Tibial nerve (tissue), 4 donors: ENCODE data around the gene CSPG4. TPM values are rescaled to one million over a fixed set of nuclear protein-coding genes. Genes with fewer than 3 reads are reported as not detected.

Source experiments
- DNase-seq, 2 donors: peaks; one replicate each; pipeline ENCODE4 v3.0.0-alpha.2; 2019; ENCODE audit warnings: low spot score in 2 of 2
- H3K27ac ChIP-seq, 4 donors: fragments of 200-600 bp; sonication (generic) in 3 of 4; one replicate each; pipeline ENCODE4 v1.5.1; 2017 to 2019; ENCODE audit warnings: mild to moderate bottlenecking in 1 of 4
- H3K27me3 ChIP-seq, 2 donors: fragments of 200-600 bp; sonication (generic) in 1 of 2; one replicate each; pipeline versions ENCODE4 v1.5.1 to v1.6.0; 2017 to 2019
- H3K36me3 ChIP-seq, 3 donors: fragments of 200-600 bp; sonication (generic); one replicate each; pipeline ENCODE4 v1.5.1; 2018 to 2019
- H3K4me1 ChIP-seq, 4 donors: fragments of 200-600 bp; sonication (generic) in 3 of 4; one replicate each; pipeline ENCODE4 v1.5.1; 2017 to 2019
- H3K4me3 ChIP-seq, 4 donors: fragments of 200-600 bp; sonication (generic) in 3 of 4; one replicate each; pipeline ENCODE4 v1.5.1; 2017 to 2019; ENCODE audit warnings: mild to moderate bottlenecking in 1 of 4, moderate library complexity in 1 of 4
- H3K9me3 ChIP-seq, 4 donors: fragments of 200-600 bp; sonication (generic) in 3 of 4; one replicate each; pipeline ENCODE4 v1.5.1; 2017 to 2019
- CTCF ChIP-seq, 5 experiments: fragments of 200-600 bp in 3 of 5; fragments of 450-650 bp in 2 of 5; sonication (generic) in 3 of 5; IDR thresholded peaks; one replicate each; pipeline ENCODE4 v1.5.1; 2016 to 2019; ENCODE audit warnings: antibody characterized with exemption in 5 of 5, mild to moderate bottlenecking in 3 of 5, moderate library complexity in 2 of 5
- EP300 ChIP-seq, 2 donors: sonication (generic); formaldehyde crosslinking; IDR thresholded peaks; one replicate each; pipeline ENCODE4 v1.6.1; 2017; ENCODE audit warnings: antibody characterized with exemption in 2 of 2, mild to moderate bottlenecking in 1 of 2
- POLR2A ChIP-seq, 2 donors: fragments of 450-650 bp; IDR thresholded peaks; one replicate each; pipeline ENCODE4 v1.6.1; 2017; ENCODE audit warnings: antibody characterized with exemption in 2 of 2, mild to moderate bottlenecking in 2 of 2, moderate library complexity in 2 of 2
- WGBS, 2 donors: methylation state at CpG; one replicate each; pipeline ENCODE4 v1.1.5; 2018; 5-methylcytosine and 5-hydroxymethylcytosine counted together
- total RNA-seq, 4 donors: library from RNA; depleted of rRNA; stranded (reverse); fragments of >200 nt; gene quantifications; one replicate each; pipeline ENCODE4 v1.1.0, GENCODE V29; 2016

The CSPG4 gene
- total RNA-seq, 4 donors from 2014 or later: 100 to 132 (median 115) TPM

- no peaks in the 10 kb centered on the region for H3K27me3 ChIP-seq
- 67 to 71% methylated on average over 2 of the region's 2 CpGs for WGBS, 2 donors
- no peaks in the 10 kb centered on the region for H3K9me3 ChIP-seq
- TF ChIP-seq CTCF (IDR thresholded peaks at IDR 0.05) (no peak), POLR2A (IDR thresholded peaks at IDR 0.05) (no peak), EP300 (IDR thresholded peaks at IDR 0.05) (no peak)
- H3K4me1 ChIP-seq: peaks cover 0 to 80% (median 57%) of the 10 kb centered on the region in 4 donors
- peak overlapping the region in 3 of 4 donors; percentile 13 to 74 (median 31) for H3K4me3 ChIP-seq
- DNase-seq: no peak
- H3K36me3 ChIP-seq: peaks cover 0 to 51% (median 0%) of the 10 kb centered on the region in 3 donors
- peak overlapping the region in 3 of 4 donors; percentile 58 to 96 (median 74) for H3K27ac ChIP-seq
Measured at GRCh38 chr15:75651810-75652543, 60.7 kb downstream of the CSPG4 start.

GRCh38 chr15:75650908-75651809 lies 61.5 kb downstream of the CSPG4 start:
- Histone ChIP-seq H3K9me3 (no peaks in the 10 kb centered on the region), H3K36me3 (peaks cover 0 to 43% (median 0%) of the 10 kb centered on the region in 3 donors), H3K27me3 (no peaks in the 10 kb centered on the region), H3K4me1 (peaks cover 0 to 84% (median 64%) of the 10 kb centered on the region in 4 donors), H3K27ac (peak overlapping the region in 3 of 4 donors; percentile 58 to 96 (median 89)), H3K4me3 (peak overlapping the region in 3 of 4 donors; percentile 26 to 74 (median 31))
- no peak for DNase-seq
- 28 to 30% methylated on average over 8 to 9 of the region's 9 CpGs for WGBS, 2 donors
- TF ChIP-seq CTCF (IDR thresholded peaks at IDR 0.05) (no peak), EP300 (IDR thresholded peaks at IDR 0.05) (no peak), POLR2A (IDR thresholded peaks at IDR 0.05) (no peak)

GRCh38 chr15:75649848-75650247 lies 62.8 kb downstream of the CSPG4 start:
- Histone ChIP-seq H3K4me1 (peaks cover 0 to 75% (median 61%) of the 10 kb centered on the region in 4 donors), H3K4me3 (peak overlapping the region in 3 of 4 donors; percentile 74 to 91 (median 80)), H3K9me3 (no peaks in the 10 kb centered on the region), H3K36me3 (peaks cover 0 to 30% (median 0%) of the 10 kb centered on the region in 3 donors), H3K27ac (peak overlapping the region in 3 of 4 donors; percentile 89 to 96 (median 95)), H3K27me3 (no peaks in the 10 kb centered on the region)
- TF ChIP-seq POLR2A (IDR thresholded peaks at IDR 0.05) (no peak), EP300 (IDR thresholded peaks at IDR 0.05) (no peak), CTCF (IDR thresholded peaks at IDR 0.05) (no peak)
- no peak for DNase-seq
- 90 to 93% methylated on average over 18 of the region's 18 CpGs for WGBS, 2 donors

GRCh38 chr15:75649045-75649761 lies 63.4 kb downstream of the CSPG4 start:
- H3K9me3 ChIP-seq: no peaks in the 10 kb centered on the region
- H3K4me3 ChIP-seq: peak overlapping the region; percentile 74 to 91 (median 84)
- DNase-seq: no peak
- H3K36me3 ChIP-seq: peaks cover 0 to 25% (median 0%) of the 10 kb centered on the region in 3 donors
- WGBS, 2 donors: 65 to 76% methylated on average over 14 to 19 of the region's 19 CpGs
- peaks cover 0 to 69% (median 56%) of the 10 kb centered on the region in 4 donors for H3K4me1 ChIP-seq
- H3K27ac ChIP-seq: peak overlapping the region; percentile 89 to 96 (median 96)
- H3K27me3 ChIP-seq: no peaks in the 10 kb centered on the region
- no peak for TF ChIP-seq POLR2A (IDR thresholded peaks at IDR 0.05)
- TF ChIP-seq CTCF (IDR thresholded peaks at IDR 0.05): no peak
- no peak for TF ChIP-seq EP300 (IDR thresholded peaks at IDR 0.05)
